C4-2B (cell line): ENCODE data around the gene NOP14.
"Not testable (repeated sequence)": the region's sequence is repeated elsewhere in the genome, so short reads cannot be mapped to it uniquely, and the experiment has no call there.

Source experiments
- H3K27ac ChIP-seq: fragments of 450-650 bp; 2 replicates; pipeline ENCODE4 v1.5.1; 2017
- CTCF ChIP-seq: fragments of 450-650 bp; conservative IDR thresholded peaks from 2 replicates; pipeline ENCODE4 v1.5.1; 2017; ENCODE audit warnings: mild to moderate bottlenecking
- ZFX ChIP-seq: fragments of 450-650 bp; IDR thresholded peaks from 2 replicates; pipeline ENCODE4 v1.6.1; 2017

NOP14 gene

GRCh38 chr4:2925496-2925895, 37.7 kb downstream of the NOP14 start:
- TF ChIP-seq CTCF (no peak), ZFX (no peak)
- H3K27ac ChIP-seq: no peak overlapping the region

DNA sequence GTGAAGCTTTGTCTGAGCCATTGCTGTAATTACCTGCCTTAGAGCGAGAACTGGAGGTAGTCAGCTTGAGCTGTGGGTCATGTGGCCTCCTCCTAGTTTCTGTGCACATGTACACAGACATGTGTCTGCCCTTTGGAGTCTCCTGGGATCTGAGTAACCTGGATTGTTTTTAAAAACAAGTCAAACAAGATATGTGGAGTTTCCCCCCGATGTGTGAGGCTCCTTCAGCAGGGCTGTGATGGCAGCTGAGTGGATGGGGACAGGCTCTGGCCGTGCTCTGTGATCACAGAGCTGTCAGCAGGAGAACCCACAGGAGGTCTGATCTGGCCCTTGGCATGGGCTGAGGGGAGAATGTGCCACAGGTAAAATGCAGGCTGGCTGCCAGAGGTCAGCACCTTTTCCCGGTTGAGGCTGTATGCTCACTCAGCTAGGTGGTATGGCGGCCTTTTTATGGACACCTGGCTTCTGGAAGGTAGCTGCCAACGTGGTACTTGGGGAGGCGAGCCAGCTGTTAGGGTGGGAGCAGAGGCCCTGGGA, 38.4 kb downstream of the NOP14 start:
- TF ChIP-seq CTCF (no peak), ZFX (no peak)
- H3K27ac ChIP-seq: 0 out of 2 replicates have a peak overlapping the region, but pooled peaks have one; percentile 0

GRCh38 chr4:2924286-2924685, 38.9 kb downstream of the NOP14 start:
- H3K27ac ChIP-seq: no peak overlapping the region
- no peak for TF ChIP-seq CTCF
- no peak for TF ChIP-seq ZFX

DNA sequence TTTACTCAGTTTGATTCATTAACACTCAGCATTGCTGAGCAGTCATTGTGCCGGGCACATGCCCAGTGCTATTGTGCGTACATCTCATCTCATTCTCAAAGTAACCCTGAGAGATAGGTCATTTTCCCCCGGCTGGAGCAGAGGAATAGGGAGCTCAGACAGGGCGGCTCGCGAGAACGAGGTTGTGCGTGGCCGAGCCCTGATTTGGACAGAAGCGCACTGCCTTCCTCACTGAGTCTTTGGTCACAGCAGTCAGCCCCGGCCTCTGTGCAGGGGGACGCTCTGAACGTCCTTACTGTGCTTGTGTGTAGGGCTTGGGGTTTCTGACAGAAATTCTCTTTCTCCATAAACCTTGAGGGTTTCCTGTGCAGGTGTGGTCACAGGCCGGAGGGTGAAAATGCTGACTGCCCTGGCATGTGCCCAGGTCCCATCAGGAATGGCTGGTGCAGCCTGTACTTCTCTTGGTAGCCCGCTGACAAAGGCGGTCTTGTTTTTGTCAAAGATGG, 39.5 kb downstream of the NOP14 start:
- no peak overlapping the region for H3K27ac ChIP-seq
- TF ChIP-seq CTCF: no peak
- no peak for TF ChIP-seq ZFX

DNA sequence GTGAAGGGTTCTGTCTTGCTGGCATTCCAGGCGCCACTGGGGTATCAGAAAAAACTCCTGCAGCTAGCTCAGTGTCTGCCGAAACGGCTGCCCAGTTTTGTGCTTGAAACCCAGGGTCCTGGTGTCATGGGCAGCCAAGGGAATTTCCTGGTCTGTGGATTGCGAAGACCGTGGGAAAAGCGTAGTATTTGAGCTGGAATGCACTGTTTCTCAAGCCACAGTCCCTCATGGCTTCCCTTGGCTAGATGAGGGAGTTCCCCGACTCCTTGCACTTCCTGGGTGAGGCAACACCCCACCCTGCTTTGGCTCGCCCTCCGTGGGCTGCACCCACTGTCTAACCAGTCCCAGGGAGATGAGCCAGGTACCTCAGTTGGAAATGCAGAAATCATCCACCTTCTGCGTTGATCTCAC, 40.1 kb downstream of the NOP14 start:
- no peak for TF ChIP-seq ZFX
- TF ChIP-seq CTCF: no peak
- H3K27ac ChIP-seq: no peak overlapping the region

DNA sequence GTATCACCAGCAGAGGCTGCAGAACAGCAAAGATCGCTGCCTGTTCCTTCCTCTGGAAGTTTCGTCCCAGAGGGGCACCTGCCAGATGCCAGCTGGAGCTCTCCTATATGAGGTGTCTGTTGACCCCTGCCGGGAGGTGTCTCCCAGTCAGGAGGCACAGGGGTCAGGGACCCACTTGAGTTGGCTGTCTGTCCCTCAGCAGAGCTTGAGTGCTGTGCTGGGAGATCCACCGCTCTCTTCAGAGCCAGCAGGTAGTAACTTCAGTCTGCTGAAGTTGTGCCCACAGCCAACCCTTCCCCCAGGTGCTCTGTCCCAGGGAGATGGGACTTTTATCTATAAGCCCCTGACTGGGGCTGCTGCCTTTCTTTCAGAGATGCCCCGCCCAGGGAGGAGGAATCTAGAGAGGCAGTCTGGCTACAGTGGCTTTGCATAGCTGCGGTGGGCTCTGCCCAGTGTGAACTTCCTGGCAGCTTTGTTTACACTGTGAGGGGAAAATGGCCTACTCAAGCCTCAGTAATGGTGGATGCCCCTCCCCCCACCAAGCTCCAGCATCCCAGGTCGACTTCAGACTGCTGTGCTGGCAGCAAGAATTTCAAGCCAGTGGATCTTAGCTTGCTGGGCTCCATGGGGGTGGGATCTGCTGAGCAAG, 40.6 kb downstream of the NOP14 start:
- H3K27ac ChIP-seq: not testable (repeated sequence)

GRCh38 chr4:2918714-2919113, 44.5 kb downstream of the NOP14 start:
- not testable (repeated sequence) for H3K27ac ChIP-seq

- H3K27ac ChIP-seq: not testable (repeated sequence)
Observed at GRCh38 chr4:2918300-2918699, 44.9 kb downstream of the NOP14 start.

DNA sequence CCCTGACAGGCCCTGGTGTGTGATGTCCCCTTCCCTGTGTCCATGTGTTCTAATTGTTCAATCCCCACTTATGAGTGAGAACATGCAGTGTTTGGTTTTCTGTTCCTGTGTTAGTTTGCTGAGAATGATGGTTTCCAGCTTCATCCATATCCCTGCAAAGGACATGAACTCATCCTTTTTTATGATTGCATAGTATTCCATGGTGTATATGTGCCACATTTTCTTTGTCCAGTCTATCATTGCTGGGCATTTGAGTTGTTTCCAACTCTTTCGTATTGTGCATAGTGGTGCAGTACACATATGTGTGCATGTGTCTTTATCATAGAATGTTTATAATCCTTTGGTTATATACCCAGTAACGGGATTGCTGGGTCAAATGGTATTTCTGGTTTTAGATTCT, 46.5 kb downstream of the NOP14 start:
- not testable (repeated sequence) for H3K27ac ChIP-seq

GRCh38 chr4:2915789-2916188, 47.4 kb downstream of the NOP14 start:
- TF ChIP-seq ZFX (no peak), CTCF (no peak)
- no peak overlapping the region for H3K27ac ChIP-seq
